ENCODE results near the gene FRS2. TPM values are rescaled to one million over a fixed set of nuclear protein-coding genes. Genes with fewer than 3 reads are reported as not detected.

FRS2 gene
- total RNA-seq, 6 donors from 2014 or later = 14.3 to 54.1 (median 24.7) TPM

GRCh38 chr12:69468237-69469026 lies 1.8 kb upstream of the FRS2 start:
- TF ChIP-seq POLR2AphosphoS5 (IDR thresholded peaks at IDR 0.05) = no peak
- TF ChIP-seq EP300 (IDR thresholded peaks at IDR 0.05) = no peak
- TF ChIP-seq POLR2A (IDR thresholded peaks at IDR 0.05) = no peak
- TF ChIP-seq CTCF (IDR thresholded peaks at IDR 0.05) = no peak
- H3K4me1 ChIP-seq = peaks cover 22 to 31% (median 25%) of the 10 kb centered on the region in 4 donors
- no peak overlapping the region for H3K4me3 ChIP-seq
- H3K27ac ChIP-seq = no peak overlapping the region
- no peaks in the 10 kb centered on the region for H3K27me3 ChIP-seq
- ATAC-seq (ENCODE audit: low FRiP score in 2 of 2) (no peak), DNase-seq (no peak)
- no peaks in the 10 kb centered on the region for H3K36me3 ChIP-seq
- H3K9me3 ChIP-seq = no peaks in the 10 kb centered on the region
- 76 to 84% methylated on average over 7 of the region's 7 CpGs for WGBS, 2 donors

GRCh38 chr12:69469854-69470188 lies 367 bp upstream of the FRS2 start:
- peaks cover 30 to 41% (median 36%) of the 10 kb centered on the region in 4 donors for H3K4me1 ChIP-seq
- H3K27me3 ChIP-seq = no peaks in the 10 kb centered on the region
- peak overlapping the region; percentile 93 to 96 (median 96) for H3K27ac ChIP-seq
- no peak for TF ChIP-seq EP300 (IDR thresholded peaks at IDR 0.05)
- no peak for TF ChIP-seq CTCF (IDR thresholded peaks at IDR 0.05)
- TF ChIP-seq POLR2AphosphoS5 (IDR thresholded peaks at IDR 0.05) = no peak
- no peak for TF ChIP-seq POLR2A (IDR thresholded peaks at IDR 0.05)
- ATAC-seq (ENCODE audit: low FRiP score in 2 of 2) = peak in 1 of 2 donors; percentile 7
- H3K4me3 ChIP-seq = peak overlapping the region; percentile 27 to 99 (median 77)
- H3K9me3 ChIP-seq = no peaks in the 10 kb centered on the region
- no peaks in the 10 kb centered on the region for H3K36me3 ChIP-seq
- no peak for DNase-seq
- WGBS, 2 donors = 17 to 29% methylated on average over 10 of the region's 10 CpGs

- Histone ChIP-seq H3K36me3 (no peaks in the 10 kb centered on the region), H3K4me1 (peaks cover 42 to 49% (median 45%) of the 10 kb centered on the region in 4 donors), H3K4me3 (peak overlapping the region; percentile 71 to 99 (median 77)), H3K27me3 (no peaks in the 10 kb centered on the region), H3K9me3 (no peaks in the 10 kb centered on the region), H3K27ac (peak overlapping the region; percentile 93 to 96 (median 96))
- no peak for DNase-seq
- WGBS, 2 donors = 1 to 4% methylated on average over 2 to 7 of the region's 7 CpGs
- ATAC-seq (ENCODE audit: low FRiP score in 2 of 2) = no peak
- TF ChIP-seq EP300 (IDR thresholded peaks at IDR 0.05) = no peak
- no peak for TF ChIP-seq CTCF (IDR thresholded peaks at IDR 0.05)
- no peak for TF ChIP-seq POLR2AphosphoS5 (IDR thresholded peaks at IDR 0.05)
- TF ChIP-seq POLR2A (IDR thresholded peaks at IDR 0.05) = no peak
Measured at GRCh38 chr12:69471076-69471430, 865 bp downstream of the FRS2 start.

- DNase-seq = no peak
- no peak overlapping the region for H3K27ac ChIP-seq
- peak overlapping the region in 1 of 4 donors; percentile 77 for H3K4me3 ChIP-seq
- 71 to 72% methylated on average over 5 of the region's 5 CpGs for WGBS, 2 donors
- TF ChIP-seq POLR2A (IDR thresholded peaks at IDR 0.05) (no peak), CTCF (IDR thresholded peaks at IDR 0.05) (no peak), POLR2AphosphoS5 (IDR thresholded peaks at IDR 0.05) (no peak), EP300 (IDR thresholded peaks at IDR 0.05) (no peak)
- no peaks in the 10 kb centered on the region for H3K9me3 ChIP-seq
- H3K27me3 ChIP-seq = no peaks in the 10 kb centered on the region
- no peaks in the 10 kb centered on the region for H3K36me3 ChIP-seq
- H3K4me1 ChIP-seq = peaks cover 44 to 57% (median 49%) of the 10 kb centered on the region in 4 donors
- no peak for ATAC-seq (ENCODE audit: low FRiP score in 2 of 2)
Measured at GRCh38 chr12:69471667-69472385, 1.6 kb downstream of the FRS2 start.
